HG03139 (cell line): ENCODE data around the gene TLE5.
"Not testable (repeated sequence)": the region's sequence is repeated elsewhere in the genome, so short reads cannot be mapped to it uniquely, and the experiment has no call there.

Source experiments
- ATAC-seq: cut with Tn5 transposase; IDR thresholded peaks from one replicate; pipeline ENCODE4 v1.9.1; 2021; ENCODE audit not compliant: unreplicated experiment

The TLE5 gene

DNA sequence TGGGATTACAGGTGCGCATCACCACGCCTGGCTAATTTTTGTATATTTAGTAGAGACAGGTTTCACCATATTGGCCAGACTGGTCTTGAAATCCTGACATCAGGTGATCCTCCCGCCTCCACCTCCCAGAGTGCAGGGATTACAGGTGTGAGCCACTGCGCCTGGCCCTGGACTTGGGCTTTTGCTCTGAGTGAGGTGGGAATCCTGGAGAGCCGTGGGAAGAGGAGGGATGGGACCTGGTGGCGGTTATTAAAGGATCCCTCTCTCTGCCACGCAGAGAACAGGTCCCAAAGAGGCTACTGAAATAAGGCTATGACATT lies 1.7 kb upstream of the TLE5 start:
- no peak for ATAC-seq

GRCh38 chr19:3061182-3062161 lies 823 bp downstream of the TLE5 start:
- ATAC-seq = no peak

- ATAC-seq = no peak
Observed at GRCh38 chr19:3060857-3061181, 1.5 kb downstream of the TLE5 start.

DNA sequence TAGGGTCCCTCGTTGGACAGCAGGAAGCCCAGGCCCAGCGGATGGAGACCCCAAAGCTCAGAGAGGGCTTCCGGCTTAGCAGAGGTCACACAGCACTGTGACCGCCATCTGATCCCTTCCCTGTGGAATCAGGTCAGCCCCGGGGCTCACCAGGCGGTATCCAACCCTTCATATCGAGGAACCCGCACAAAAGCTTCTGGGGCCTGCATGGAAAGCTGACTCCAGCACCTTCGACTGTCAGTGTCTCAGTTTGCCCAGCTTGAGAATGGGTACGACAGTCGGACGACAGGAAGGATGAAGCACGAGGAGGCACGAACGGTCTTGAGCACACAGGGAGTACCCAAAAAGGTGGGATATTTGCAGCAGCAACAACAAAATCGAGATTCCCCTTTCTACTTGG lies 2.6 kb downstream of the TLE5 start:
- no peak for ATAC-seq

- no peak for ATAC-seq
Observed at GRCh38 chr19:3058821-3059314, 3.4 kb downstream of the TLE5 start.

GRCh38 chr19:3058009-3058820 lies 4.1 kb downstream of the TLE5 start:
- ATAC-seq = no peak

- ATAC-seq = no peak
Observed at GRCh38 chr19:3057275-3057714, 5.0 kb downstream of the TLE5 start.

DNA sequence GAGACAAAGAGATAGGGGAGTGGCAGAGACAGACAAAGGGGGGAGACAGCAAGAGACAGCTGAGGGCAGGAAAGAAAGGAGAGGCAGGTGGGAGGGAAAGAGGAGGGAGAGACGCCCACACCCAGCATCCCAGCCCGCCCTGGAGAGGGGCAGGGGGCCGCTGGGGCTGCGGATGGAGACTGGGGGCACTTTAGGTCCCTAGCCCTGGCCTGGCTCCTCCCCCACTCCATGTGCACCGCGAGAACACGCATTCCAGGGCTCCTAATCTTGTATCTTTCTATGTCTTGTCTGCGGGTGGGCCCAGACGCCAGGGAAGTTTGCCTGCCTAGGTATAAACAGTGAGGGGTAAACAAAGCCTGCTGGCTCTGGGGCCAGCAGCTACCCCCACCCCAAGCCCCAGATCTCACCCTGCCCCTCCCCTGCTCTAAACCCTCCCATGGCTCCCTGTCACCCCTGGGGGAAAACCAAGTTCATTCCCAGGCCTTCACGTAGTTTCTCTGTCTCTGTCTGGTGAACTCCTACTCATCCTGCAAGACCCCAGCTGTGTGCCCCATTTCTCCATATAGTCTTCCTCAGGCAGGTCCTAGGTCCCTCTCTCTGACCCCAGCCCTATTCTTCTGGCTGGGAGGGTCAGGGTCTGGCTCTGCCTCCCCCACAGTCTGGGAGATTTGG lies 5.7 kb downstream of the TLE5 start:
- no peak for ATAC-seq

GRCh38 chr19:3055741-3056416 lies 6.4 kb downstream of the TLE5 start:
- ATAC-seq = no peak

- no peak for ATAC-seq
Observed at GRCh38 chr19:3054972-3055740, 7.1 kb downstream of the TLE5 start.

- no peak for ATAC-seq
Observed at GRCh38 chr19:3054265-3054971, 7.9 kb downstream of the TLE5 start.

DNA sequence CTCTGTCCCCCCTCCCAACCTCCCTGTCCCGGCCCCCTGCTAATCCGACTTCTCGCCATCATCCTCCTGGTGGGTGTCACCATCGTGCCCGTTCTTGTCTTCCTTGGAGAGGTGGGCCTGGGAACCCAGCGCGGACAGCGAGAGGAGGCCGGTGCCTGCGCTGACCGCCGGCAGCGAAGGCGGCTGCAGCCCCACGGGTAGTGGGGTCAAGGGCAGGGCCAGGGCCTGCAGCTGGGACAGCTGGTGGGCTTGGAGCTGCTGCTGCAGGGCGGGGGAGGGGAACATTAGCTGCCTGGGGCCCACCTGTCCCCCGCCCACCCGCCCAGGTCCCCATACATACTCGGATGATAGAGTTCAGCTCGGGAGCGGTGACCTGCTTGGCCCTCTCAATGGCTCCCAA lies 8.5 kb downstream of the TLE5 start:
- no peak for ATAC-seq

DNA sequence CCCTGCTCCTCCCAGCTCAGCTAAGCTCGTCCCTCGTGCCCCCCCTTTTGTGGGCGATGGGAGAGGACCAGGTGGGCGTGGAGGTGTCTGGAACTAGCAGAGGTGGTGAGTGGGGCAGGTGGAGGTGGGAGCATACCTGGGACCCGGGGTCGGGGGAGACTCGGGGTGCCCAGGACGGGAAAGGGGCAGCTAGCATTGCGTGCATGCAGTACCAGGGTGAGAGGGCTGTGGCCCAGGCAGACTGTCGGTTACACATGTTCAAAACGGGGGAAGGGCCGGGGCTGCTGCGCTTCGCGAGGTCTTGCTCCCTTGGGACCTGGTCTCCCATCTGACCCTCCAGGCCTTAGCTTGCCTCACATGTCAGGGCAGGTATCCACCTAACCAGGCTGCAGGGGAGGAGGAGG lies 9.1 kb downstream of the TLE5 start:
- ATAC-seq = no peak

DNA sequence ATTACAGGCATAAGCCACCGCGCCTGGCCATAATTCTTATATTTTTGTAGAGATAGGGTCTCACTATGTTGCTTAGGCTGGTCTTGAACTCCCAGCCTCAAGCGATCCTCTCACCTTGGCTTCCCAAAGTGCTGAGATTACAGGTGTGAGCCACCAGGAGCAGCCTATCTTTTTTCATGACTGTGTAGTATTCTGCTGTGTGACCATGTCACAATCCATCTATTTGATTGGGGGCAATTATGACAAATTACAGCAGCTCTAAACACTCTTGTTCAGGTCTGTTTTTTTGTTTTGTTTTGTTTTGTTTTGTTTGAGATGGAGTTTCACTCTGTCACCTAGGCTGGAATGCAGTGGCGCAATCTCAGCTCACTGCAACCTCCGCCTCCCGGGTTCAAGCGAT lies 12.3 kb downstream of the TLE5 start:
- not testable (repeated sequence) for ATAC-seq

- ATAC-seq = no peak
Observed at GRCh38 chr19:3049089-3049488, 13.2 kb downstream of the TLE5 start.

GRCh38 chr19:3048190-3048533 lies 14.1 kb downstream of the TLE5 start:
- ATAC-seq = no peak

DNA sequence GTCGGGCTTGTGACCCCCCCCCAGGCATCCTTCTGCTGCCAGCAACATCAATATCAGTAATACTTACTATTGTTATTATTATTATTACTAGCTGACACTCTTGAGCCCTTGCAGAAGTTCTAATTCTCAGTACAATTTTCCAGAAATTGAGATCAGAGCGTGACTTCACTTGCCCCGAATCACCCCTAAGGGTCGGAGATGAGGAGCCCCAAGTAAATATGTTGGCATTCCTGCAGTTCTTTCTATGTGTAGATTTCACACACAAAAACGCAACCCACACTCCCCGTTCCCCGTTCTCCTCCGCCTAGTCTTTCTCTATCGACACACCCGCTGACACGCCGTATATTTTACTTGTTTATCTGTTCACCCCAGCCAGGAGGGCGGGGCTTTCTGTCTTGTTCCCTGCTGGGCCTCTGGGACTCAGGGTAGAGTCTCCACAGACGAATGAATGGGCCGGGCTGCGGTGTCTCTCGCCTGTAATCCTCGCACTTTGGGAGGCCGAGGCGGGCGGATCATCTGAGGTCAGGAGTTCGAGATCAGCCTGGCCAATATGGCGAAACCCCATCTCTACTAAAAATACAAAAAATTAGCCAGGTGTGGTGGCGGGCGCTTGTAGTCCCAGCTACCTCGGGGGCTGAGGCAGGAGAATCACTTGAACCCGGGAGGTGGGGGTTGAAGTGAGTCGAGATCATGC lies 14.7 kb downstream of the TLE5 start:
- ATAC-seq = no peak

GRCh38 chr19:3046698-3047495 lies 15.4 kb downstream of the TLE5 start:
- ATAC-seq = no peak
